Stomach (tissue), 9 donors: Measurements from ENCODE around the gene TM4SF4. TPM values are rescaled to one million over a fixed set of nuclear protein-coding genes. Genes with fewer than 3 reads are reported as not detected.

Source experiments
- DNase-seq, 2 donors: peaks; one replicate each; pipeline versions ENCODE4 v3.0.0 to v3.0.0-alpha.2; 2013 to 2019
- H3K27ac ChIP-seq, 5 donors: fragments of 200-600 bp in 4 of 5; sonication (generic) in 4 of 5; one replicate each; pipeline ENCODE4 v1.5.1; 2013 to 2019; ENCODE audit warnings: mild to moderate bottlenecking in 1 of 5, moderate library complexity in 1 of 5
- H3K27me3 ChIP-seq, 3 donors: fragments of 200-600 bp; sonication (generic); one replicate each; pipeline ENCODE4 v1.5.1; 2017 to 2019; ENCODE audit warnings: mixed run types in 1 of 3
- H3K36me3 ChIP-seq, 4 donors: fragments of 200-600 bp; sonication (generic); 1 replicate in 3 of 4; 2 replicates in 1 of 4; pipeline ENCODE4 v1.5.1; 2016 to 2019
- H3K4me1 ChIP-seq, 4 donors: fragments of 200-600 bp; sonication (generic); one replicate each; pipeline ENCODE4 v1.5.1; 2016 to 2019
- H3K4me3 ChIP-seq, 4 donors: fragments of 200-600 bp; sonication (generic) in 3 of 4; one replicate each; pipeline ENCODE4 v1.5.1; 2016 to 2019; ENCODE audit warnings: mild to moderate bottlenecking in 1 of 4
- H3K9me3 ChIP-seq, 4 donors: fragments of 200-600 bp; sonication (generic); one replicate each; pipeline ENCODE4 v1.5.1; 2016 to 2019
- CTCF ChIP-seq, 7 experiments: fragments of 450-650 bp in 4 of 7; fragments of 200-600 bp in 3 of 7; sonication (generic) in 3 of 7; IDR thresholded peaks; one replicate each; pipeline ENCODE4 v1.5.1; 2016 to 2019; ENCODE audit warnings: antibody characterized with exemption in 7 of 7, control low read depth in 2 of 7, mild to moderate bottlenecking in 1 of 7
- EP300 ChIP-seq: sonication (generic); formaldehyde crosslinking; IDR thresholded peaks from one replicate; pipeline ENCODE4 v1.6.1; 2017; ENCODE audit warnings: antibody characterized with exemption
- POLR2A ChIP-seq, 4 donors: fragments of 450-650 bp; IDR thresholded peaks; one replicate each; pipeline ENCODE4 v1.6.1; 2016; ENCODE audit warnings: antibody characterized with exemption in 4 of 4, control low read depth in 2 of 4, mild to moderate bottlenecking in 1 of 4, moderate library complexity in 1 of 4
- POLR2AphosphoS5 ChIP-seq, 3 donors: sonication (generic); formaldehyde crosslinking; IDR thresholded peaks; one replicate each; pipeline ENCODE4 v1.6.1; 2016; ENCODE audit warnings: antibody characterized with exemption in 3 of 3
- WGBS, 5 donors: extraction: QIAGEN DNeasy Blood & Tissue Kit in 3 of 5; methylation state at CpG; one replicate each; pipeline versions ENCODE4 v1.1.5 to v1.1.7; 2013 to 2018; 5-methylcytosine and 5-hydroxymethylcytosine counted together
- intact Hi-C: fragments of 100-400 bp; cut with DNase I; formaldehyde crosslinking; loops from one replicate; pipeline ENCODE4 v1.15.1; 2023; ENCODE audit warnings: low total_unique reads
- polyA plus RNA-seq, 3 donors: library from polyadenylated mRNA; stranded (reverse); fragments of 200-250 nt; gene quantifications; one replicate each; pipeline ENCODE4 v1.2.3, GENCODE V29; 2013
- total RNA-seq, 5 donors: library from RNA; depleted of rRNA; stranded (reverse); fragments of >200 nt; gene quantifications; one replicate each; pipeline versions ENCODE4 v1.1.0 to v1.2.3, GENCODE V29; 2014 to 2016
- donor health status: healthy with polysubstance abuse.
- donor health status: Bipolar disorder and iron deficiency.
- donor health status: healthy.

Gene TM4SF4
- total and polyA plus RNA-seq, 8 donors, result 1.4 to 40.8 (median 9.9) TPM; not detected in 1

- intact Hi-C loops, result no loop called here
- DNase-seq, result no peak
- Histone ChIP-seq H3K36me3 (no peaks in the 10 kb centered on the region), H3K27me3 (no peaks in the 10 kb centered on the region), H3K9me3 (no peaks in the 10 kb centered on the region), H3K4me3 (no peak overlapping the region), H3K27ac (no peak overlapping the region), H3K4me1 (peaks cover 0 to 6% (median 2%) of the 10 kb centered on the region in 4 donors)
- WGBS, 5 donors, result 50 to 61% (median 52%) methylated on average over 6 of the region's 6 CpGs
- TF ChIP-seq POLR2A (IDR thresholded peaks at IDR 0.05), result no peak
- TF ChIP-seq CTCF (IDR thresholded peaks at IDR 0.05), result peak in 2 of 7 experiments; percentile 11 to 35
- TF ChIP-seq POLR2AphosphoS5 (IDR thresholded peaks at IDR 0.05), result no peak
- TF ChIP-seq EP300, result no peak
Observed at GRCh38 chr3:149489060-149489690, 14.7 kb downstream of the TM4SF4 start.

DNA sequence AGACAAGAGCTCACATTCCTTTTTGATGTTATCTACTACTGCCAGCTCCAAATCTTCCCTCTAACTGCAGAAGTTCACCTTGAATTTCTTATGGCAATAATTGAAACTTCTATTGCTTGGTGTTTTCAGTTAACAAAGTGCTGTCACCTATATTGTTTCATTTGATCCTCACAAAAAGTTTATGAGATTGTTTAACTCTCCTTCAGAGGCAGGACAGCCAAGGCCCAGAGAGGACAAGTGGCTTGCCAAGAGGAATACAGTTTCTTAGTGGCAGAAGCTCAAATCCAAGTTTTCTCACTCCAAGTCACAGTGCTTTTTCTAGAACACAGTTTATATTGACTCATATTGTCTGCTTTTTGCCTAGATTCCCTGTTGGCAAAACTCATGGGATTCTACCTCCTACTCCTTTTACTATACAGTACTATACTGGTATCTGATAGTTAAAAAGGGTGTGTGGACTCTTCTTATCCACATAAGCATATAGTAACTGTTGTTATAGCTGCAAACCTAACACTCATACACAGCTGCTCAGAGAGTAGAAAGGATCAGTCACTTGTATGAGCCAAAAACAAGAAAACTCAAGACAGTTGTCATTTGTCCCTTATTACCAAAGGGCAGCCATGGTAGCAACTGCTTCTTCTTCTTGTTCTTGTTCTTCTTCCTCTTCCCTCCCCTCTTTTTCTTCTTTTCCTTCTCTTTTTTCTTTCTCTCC is 15.9 kb downstream of the TM4SF4 start:
- Histone ChIP-seq H3K27me3 (no peaks in the 10 kb centered on the region), H3K9me3 (no peaks in the 10 kb centered on the region), H3K4me3 (no peak overlapping the region), H3K4me1 (peaks cover 0 to 4% (median 0%) of the 10 kb centered on the region in 4 donors), H3K36me3 (no peaks in the 10 kb centered on the region), H3K27ac (no peak overlapping the region)
- intact Hi-C loops, result no loop called here
- DNase-seq, result no peak
- TF ChIP-seq POLR2AphosphoS5 (IDR thresholded peaks at IDR 0.05), result no peak
- TF ChIP-seq POLR2A (IDR thresholded peaks at IDR 0.05), result no peak
- TF ChIP-seq EP300, result no peak
- TF ChIP-seq CTCF (IDR thresholded peaks at IDR 0.05), result no peak

DNA sequence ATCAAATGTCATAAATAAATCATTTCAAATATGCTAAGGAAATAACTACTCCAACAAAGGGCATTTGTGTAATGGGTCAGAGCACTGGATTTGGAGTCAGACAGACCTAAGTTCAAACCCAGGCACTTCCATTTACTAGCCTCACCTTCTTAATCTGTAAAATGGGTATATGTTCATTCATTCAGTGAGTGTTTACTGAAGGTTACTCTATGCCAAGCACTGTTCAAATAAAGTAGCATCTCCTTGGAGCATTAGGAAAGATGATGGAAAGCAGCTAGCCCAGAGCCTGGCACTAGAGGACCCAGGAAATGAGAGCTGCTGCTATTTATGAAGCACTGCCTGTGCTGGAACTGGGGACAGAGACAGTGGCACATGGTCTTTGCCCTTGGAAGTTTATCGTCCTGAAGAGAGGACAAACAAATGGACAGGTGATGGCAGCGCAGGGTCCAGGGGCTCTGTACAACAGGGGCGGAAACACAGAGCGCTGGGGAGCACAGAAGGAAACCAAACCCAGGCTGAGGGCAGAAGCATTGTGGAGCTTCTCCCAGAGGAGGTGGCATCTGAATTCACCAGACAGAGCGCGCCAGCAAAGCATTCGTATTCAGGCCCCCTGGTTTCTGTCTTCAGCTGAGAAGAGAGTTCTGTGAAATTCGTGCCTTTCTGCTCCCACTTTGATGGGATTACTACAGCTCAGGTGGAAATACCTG is 19.0 kb downstream of the TM4SF4 start:
- Histone ChIP-seq H3K4me3 (no peak overlapping the region), H3K4me1 (peaks cover 0 to 4% (median 0%) of the 10 kb centered on the region in 4 donors), H3K36me3 (no peaks in the 10 kb centered on the region), H3K27ac (no peak overlapping the region), H3K9me3 (no peaks in the 10 kb centered on the region), H3K27me3 (no peaks in the 10 kb centered on the region)
- no peak for DNase-seq
- WGBS, 5 donors, result 82 to 87% (median 86%) methylated on average over 8 of the region's 8 CpGs
- no peak for TF ChIP-seq CTCF (IDR thresholded peaks at IDR 0.05)
- no peak for TF ChIP-seq EP300
- TF ChIP-seq POLR2A (IDR thresholded peaks at IDR 0.05), result no peak
- TF ChIP-seq POLR2AphosphoS5 (IDR thresholded peaks at IDR 0.05), result no peak
- intact Hi-C loops, result no loop called here

DNA sequence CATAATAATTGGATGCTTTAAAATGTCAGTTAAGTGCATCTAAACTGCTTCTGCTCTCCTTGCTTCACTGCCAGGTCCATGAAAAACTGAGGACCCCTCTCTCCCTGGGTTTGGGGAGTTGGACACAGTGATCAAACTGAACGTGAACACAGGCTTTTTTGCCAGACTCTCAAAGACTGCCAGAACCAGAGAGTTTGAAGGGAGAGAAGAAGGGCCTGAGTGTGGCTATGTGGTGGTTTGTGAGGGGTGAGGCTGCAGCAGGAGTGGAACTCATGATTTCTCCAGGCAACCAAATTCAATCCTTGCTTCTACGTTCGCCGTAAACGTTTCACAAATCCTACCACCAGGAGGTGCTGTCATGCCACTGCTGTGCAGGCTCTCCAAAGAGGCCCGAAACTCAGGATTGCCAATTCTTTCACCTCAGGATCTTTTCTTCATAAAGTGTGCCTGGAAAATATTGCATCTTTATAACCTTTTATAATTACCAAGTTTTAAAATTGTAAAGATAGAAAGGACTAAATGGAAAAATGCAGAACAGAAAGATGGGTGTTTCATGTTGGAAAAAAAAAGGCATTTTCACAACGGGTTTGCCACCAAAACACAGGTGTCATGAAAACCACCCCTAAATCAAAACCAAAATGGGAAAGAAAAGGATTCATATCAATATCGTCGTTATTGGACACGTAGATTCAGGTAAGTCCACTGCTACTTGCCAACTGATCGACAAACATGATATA is 19.7 kb downstream of the TM4SF4 start:
- 32 to 45% (median 36%) methylated on average over 11 of the region's 11 CpGs for WGBS, 5 donors
- intact Hi-C loops, result no loop called here
- Histone ChIP-seq H3K27ac (no peak overlapping the region), H3K4me3 (no peak overlapping the region), H3K9me3 (no peaks in the 10 kb centered on the region), H3K27me3 (no peaks in the 10 kb centered on the region), H3K36me3 (no peaks in the 10 kb centered on the region), H3K4me1 (peaks cover 0 to 4% (median 0%) of the 10 kb centered on the region in 4 donors)
- no peak for TF ChIP-seq EP300
- peak in 1 of 3 donors; percentile 17 for TF ChIP-seq POLR2AphosphoS5 (IDR thresholded peaks at IDR 0.05)
- TF ChIP-seq POLR2A (IDR thresholded peaks at IDR 0.05), result no peak
- peak in 5 of 7 experiments; percentile 43 to 78 (median 75) for TF ChIP-seq CTCF (IDR thresholded peaks at IDR 0.05)
- peak; percentile 77 to 87 for DNase-seq
